GM13977 (cell line): Measurements from ENCODE around the gene PTPN11.
"Not testable (repeated sequence)": the region's sequence is repeated elsewhere in the genome, so short reads cannot be mapped to it uniquely, and the experiment has no call there.

Experiments
- DNase-seq: peaks from one replicate; pipeline ENCODE4 v3.0.0; 2012; ENCODE audit warnings: low spot score
- CTCF ChIP-seq: IDR thresholded peaks from 2 replicates; pipeline ENCODE4 v1.5.1; 2012; ENCODE audit warnings: mild to moderate bottlenecking, control low read depth; ENCODE audit not compliant: insufficient read depth; ENCODE audit errors: extremely low read depth, missing control alignments
- in situ Hi-C: fragments of 300-500 bp; cut with MboI; formaldehyde crosslinking; loops from one replicate; pipeline ENCODE4 v1.12.0; 2022; ENCODE audit warnings: low sequenced_read_pairs, low pct_unique_long_range_greater_than_20kb, mixed read lengths, inconsistent platforms; ENCODE audit not compliant: unreplicated experiment

Gene PTPN11

GRCh38 chr12:112433551-112433950 lies 14.8 kb downstream of the PTPN11 start:
- in situ Hi-C loops, result no loop called here
- no peak for TF ChIP-seq CTCF
- no peak for DNase-seq

GRCh38 chr12:112438645-112439044 lies 19.9 kb downstream of the PTPN11 start:
- in situ Hi-C loops, DNase-seq: not testable (repeated sequence)

DNA sequence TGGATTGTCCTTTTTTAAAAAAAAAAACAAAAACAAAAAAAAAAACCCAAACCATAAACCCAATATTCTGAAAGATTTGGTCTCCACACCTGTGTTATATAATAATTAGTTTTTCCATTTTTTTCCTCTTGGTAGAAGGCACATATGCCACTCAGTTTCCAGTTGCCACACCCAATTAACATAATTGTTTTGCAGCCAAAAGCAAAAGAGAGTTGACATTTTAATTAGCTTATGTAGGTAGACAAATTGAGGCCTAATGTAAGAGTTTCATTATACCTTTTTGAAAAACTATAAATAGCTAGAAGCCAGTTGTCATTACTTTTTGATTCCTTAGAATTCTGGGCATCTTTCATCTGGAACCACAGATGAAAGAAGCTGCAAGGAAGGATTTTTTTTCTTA lies 21.0 kb downstream of the PTPN11 start:
- no peak for TF ChIP-seq CTCF
- no peak for DNase-seq
- in situ Hi-C loops, result no loop called here

- in situ Hi-C loops, DNase-seq: not testable (repeated sequence)
These were observed 21.9 kb downstream of the PTPN11 start for GRCh38 chr12:112440653-112441052.

DNA sequence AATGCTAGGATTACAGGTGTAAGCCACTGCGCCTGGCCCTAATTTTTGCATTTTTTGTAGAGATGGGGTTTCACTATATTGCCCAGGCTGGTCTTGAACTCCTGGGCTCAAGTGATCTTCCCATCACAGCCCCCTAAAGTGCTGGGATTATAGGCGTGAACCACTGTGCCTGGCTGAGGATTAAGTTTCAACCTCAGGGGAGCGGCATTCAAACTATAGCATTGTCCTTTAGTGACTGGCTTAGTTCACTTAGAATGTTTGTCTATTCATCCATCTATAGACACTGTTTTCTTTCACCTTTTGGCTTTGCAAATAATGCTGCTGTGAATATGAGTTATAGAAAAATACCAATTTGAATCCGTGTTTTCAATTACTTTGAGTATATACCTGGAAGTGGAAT lies 25.2 kb downstream of the PTPN11 start:
- no peak for TF ChIP-seq CTCF
- no peak for DNase-seq
- in situ Hi-C loops, result no loop called here

- in situ Hi-C loops, result no loop called here
- no peak for DNase-seq
- TF ChIP-seq CTCF, result no peak
These were observed 27.4 kb downstream of the PTPN11 start for GRCh38 chr12:112446008-112446725.

DNA sequence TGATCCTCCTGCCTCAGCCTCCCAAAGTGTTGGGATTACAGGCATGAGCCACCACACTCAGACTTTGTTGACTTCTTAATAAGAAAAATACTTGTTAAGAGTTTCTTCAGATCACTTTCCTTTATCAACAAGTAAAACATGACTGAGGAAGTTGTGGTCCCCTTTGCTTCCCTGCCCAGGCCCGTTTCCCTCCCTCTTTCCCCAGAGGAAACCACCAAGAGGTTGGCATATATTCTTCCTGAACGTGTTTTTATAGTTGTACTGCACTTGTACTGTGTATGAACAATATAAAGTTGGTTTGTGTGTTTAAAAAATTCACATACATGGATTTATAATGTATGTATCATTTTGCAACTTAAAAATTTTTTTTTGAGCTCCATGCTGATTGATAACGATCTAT lies 28.4 kb downstream of the PTPN11 start:
- in situ Hi-C loops, result no loop called here

DNA sequence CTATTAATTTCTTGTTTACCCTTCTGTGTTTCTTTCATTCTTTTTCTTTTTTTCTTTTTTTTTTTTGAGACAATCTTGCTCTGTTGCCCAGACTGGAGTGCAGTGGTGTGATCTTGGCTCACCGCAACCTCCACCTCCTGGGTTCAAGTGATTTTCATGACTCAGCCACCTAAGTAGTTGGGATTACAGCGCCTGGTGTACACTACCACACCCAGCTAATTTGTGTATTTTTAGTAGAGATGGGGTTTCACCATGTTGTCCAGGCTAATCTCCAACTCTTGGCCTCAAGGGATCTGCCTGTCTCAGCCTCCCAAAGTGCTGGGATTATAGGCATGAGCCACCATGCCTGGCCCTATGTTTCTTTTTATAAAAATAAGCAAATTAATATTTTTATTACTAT lies 29.4 kb downstream of the PTPN11 start:
- in situ Hi-C loops, DNase-seq: not testable (repeated sequence)

More for the DNA sequence above, 28.4 kb downstream of the PTPN11 start:
- no peak for TF ChIP-seq CTCF
- no peak for DNase-seq
